GM12878 (cell line): ENCODE data around the gene TMEM127.

Experiments used
- CEBPB ChIP-seq, 2 experiments: fragments of 150-350 bp in 1 of 2; IDR thresholded peaks; 2 replicates each; pipeline ENCODE4 v1.6.1; 2012 to 2014; ENCODE audit warnings: low read depth in 2 of 2, low read length in 2 of 2, borderline replicate concordance in 1 of 2, inconsistent platforms in 1 of 2
- CHD2 ChIP-seq: IDR thresholded peaks from 2 replicates; pipeline ENCODE4 v1.6.1; 2011; ENCODE audit warnings: low read depth, low read length, improper control_type of control experiment, borderline replicate concordance
- IRF4 ChIP-seq: IDR thresholded peaks from 2 replicates; pipeline ENCODE4 v1.6.1; 2011; ENCODE audit warnings: low read depth, low read length
- PKNOX1 ChIP-seq: fragments of 450-650 bp; IDR thresholded peaks from 2 replicates; pipeline ENCODE4 v1.6.1; 2016; ENCODE audit warnings: mild to moderate bottlenecking
- REST ChIP-seq: IDR thresholded peaks from 2 replicates; pipeline ENCODE4 v1.6.1; 2012; ENCODE audit warnings: mild to moderate bottlenecking, low read depth, low read length
- USF1 ChIP-seq: IDR thresholded peaks from 2 replicates; pipeline ENCODE4 v1.6.1; 2011; ENCODE audit warnings: borderline replicate concordance, low read depth, mild to moderate bottlenecking, moderate library complexity, mixed read lengths, low read length; ENCODE audit not compliant: insufficient read depth; ENCODE audit errors: extremely low read length

GRCh38 chr2:96218508-96219131, 47.2 kb downstream of the TMEM127 start:
- TF ChIP-seq CEBPB (IDR thresholded peaks at IDR 0.05; ENCODE audit: borderline replicate concordance in 1 of 2, low read depth in 2 of 2, low read length in 2 of 2) (no peak), CHD2 (no peak), REST (no peak), USF1 (no peak), IRF4 (no peak), PKNOX1 (no peak)
